A673 (cell line): ENCODE results near the gene MAP4. TPM values are rescaled to one million over a fixed set of nuclear protein-coding genes. Genes with fewer than 3 reads are reported as not detected.

Source experiments
- BruUV-seq: library from RNA; stranded (reverse); fragments of 400-500 nt; replicated peaks from 2 replicates; lab custom pipeline; 2021; lab: Mats Ljungman, UMichigan
- CTCF ChIA-PET: fragments of 300-600 bp; sonication (Branson Sonifier 250); formaldehyde crosslinking; loops from one replicate; lab custom pipeline; 2022; ENCODE audit warnings: antibody characterized with exemption; lab: Charles Lee
- POLR2A ChIA-PET: fragments of 300-600 bp; sonication (Branson Sonifier 250); formaldehyde crosslinking; loops from one replicate; lab custom pipeline; 2022; ENCODE audit warnings: antibody characterized with exemption; ENCODE audit not compliant: low non-redundant PET; lab: Charles Lee
- DNase-seq: peaks from one replicate; pipeline ENCODE4 v3.0.0-alpha.2; 2015; ENCODE audit warnings: low spot score
- H3K27ac ChIP-seq: fragments of 200-600 bp; sonication (generic); 2 replicates; pipeline ENCODE4 v1.5.1; 2016; ENCODE audit warnings: mixed run types, low read depth, mild to moderate bottlenecking, mixed read lengths, antibody characterized with exemption, low read length; ENCODE audit not compliant: poor library complexity, severe bottlenecking
- H3K27me3 ChIP-seq: fragments of 200-600 bp; sonication (generic); replicated peaks from 2 replicates; pipeline ENCODE4 v1.6.1; 2017; ENCODE audit warnings: mixed run types, low read depth, mild to moderate bottlenecking, mixed read lengths, antibody characterized with exemption, low read length; ENCODE audit not compliant: insufficient read depth, poor library complexity
- H3K36me3 ChIP-seq: fragments of 200-600 bp; sonication (generic); 2 replicates; pipeline ENCODE4 v1.6.1; 2016; ENCODE audit warnings: mixed run types, mild to moderate bottlenecking, mixed read lengths, antibody characterized with exemption, low read length; ENCODE audit not compliant: insufficient read depth, poor library complexity, severe bottlenecking
- H3K4me1 ChIP-seq: fragments of 200-600 bp; sonication (generic); 2 replicates; pipeline ENCODE4 v1.6.1; 2017; ENCODE audit warnings: mixed run types, mild to moderate bottlenecking, mixed read lengths, antibody characterized with exemption, low read length; ENCODE audit not compliant: insufficient read depth, poor library complexity, severe bottlenecking
- H3K4me3 ChIP-seq: fragments of 200-600 bp; sonication (generic); 2 replicates; pipeline ENCODE4 v1.5.1; 2016; ENCODE audit warnings: low read depth, mixed run types, mild to moderate bottlenecking, mixed read lengths, low read length; ENCODE audit not compliant: poor library complexity, severe bottlenecking
- H3K9me3 ChIP-seq: fragments of 200-600 bp; sonication (generic); 2 replicates; pipeline ENCODE4 v1.6.1; 2016; ENCODE audit warnings: mixed run types, low read depth, mild to moderate bottlenecking, mixed read lengths, antibody characterized with exemption, low read length; ENCODE audit not compliant: poor library complexity, severe bottlenecking
- EZH2 ChIP-seq: fragments of 200-600 bp; sonication (generic); IDR thresholded peaks from 2 replicates; pipeline ENCODE4 v1.6.1; 2017; ENCODE audit warnings: borderline replicate concordance, low read depth, mild to moderate bottlenecking, mixed read lengths, antibody characterized with exemption, low read length; ENCODE audit not compliant: poor library complexity, severe bottlenecking
- intact Hi-C: fragments of 100-400 bp; cut with micrococcal nuclease; formaldehyde crosslinking; loops from one replicate; pipeline ENCODE4 v1.10.0; 2022; ENCODE audit not compliant: unreplicated experiment
- total RNA-seq: library from RNA; stranded (reverse); gene quantifications from 2 replicates; pipeline ENCODE4 v1.2.3, GENCODE V29; 2021
- TF ChIP-seq, protein P1 (sequence below): fragments of 300-800, 200-600 bp; sonication (generic); conservative IDR thresholded peaks from 2 replicates; pipeline ENCODE4 v1.5.1; 2017; ENCODE audit warnings: low read depth, mild to moderate bottlenecking, antibody characterized with exemption, low read length, moderate library complexity, mixed read lengths

MAP4 gene
- total RNA-seq, 1 experiment from 2014 or later: 105 TPM

DNA sequence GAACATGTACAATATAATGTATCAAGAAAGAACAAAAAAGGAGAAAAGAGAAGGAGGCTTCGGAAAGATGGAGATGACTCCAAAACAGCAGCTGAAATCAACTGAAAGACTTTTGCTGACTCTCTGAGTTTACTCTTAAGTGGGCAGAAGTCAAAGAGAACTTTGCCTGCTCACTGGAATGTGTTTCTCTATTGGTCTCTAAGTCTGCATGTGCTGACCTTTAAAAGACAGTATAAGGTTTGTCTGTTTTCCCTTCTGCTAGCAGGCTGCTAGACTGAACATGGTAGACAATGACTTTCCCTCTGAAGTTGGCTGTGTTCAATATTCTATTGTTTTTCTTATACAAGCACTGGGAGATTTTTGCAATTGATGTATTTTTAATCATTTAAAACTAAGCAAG, 7.2 kb upstream of the MAP4 start:
- no peaks in the 10 kb centered on the region for H3K36me3 ChIP-seq
- POLR2A ChIA-PET: no interaction called here
- H3K4me1 ChIP-seq: no peaks in the 10 kb centered on the region
- H3K27ac ChIP-seq: no peak overlapping the region
- CTCF ChIA-PET: no interaction called here
- TF ChIP-seq, protein P1, sequence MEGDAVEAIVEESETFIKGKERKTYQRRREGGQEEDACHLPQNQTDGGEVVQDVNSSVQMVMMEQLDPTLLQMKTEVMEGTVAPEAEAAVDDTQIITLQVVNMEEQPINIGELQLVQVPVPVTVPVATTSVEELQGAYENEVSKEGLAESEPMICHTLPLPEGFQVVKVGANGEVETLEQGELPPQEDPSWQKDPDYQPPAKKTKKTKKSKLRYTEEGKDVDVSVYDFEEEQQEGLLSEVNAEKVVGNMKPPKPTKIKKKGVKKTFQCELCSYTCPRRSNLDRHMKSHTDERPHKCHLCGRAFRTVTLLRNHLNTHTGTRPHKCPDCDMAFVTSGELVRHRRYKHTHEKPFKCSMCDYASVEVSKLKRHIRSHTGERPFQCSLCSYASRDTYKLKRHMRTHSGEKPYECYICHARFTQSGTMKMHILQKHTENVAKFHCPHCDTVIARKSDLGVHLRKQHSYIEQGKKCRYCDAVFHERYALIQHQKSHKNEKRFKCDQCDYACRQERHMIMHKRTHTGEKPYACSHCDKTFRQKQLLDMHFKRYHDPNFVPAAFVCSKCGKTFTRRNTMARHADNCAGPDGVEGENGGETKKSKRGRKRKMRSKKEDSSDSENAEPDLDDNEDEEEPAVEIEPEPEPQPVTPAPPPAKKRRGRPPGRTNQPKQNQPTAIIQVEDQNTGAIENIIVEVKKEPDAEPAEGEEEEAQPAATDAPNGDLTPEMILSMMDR: no peak
- TF ChIP-seq EZH2: no peak
- BruUV-seq: no TSS peak
- H3K27me3 ChIP-seq: no peaks in the 10 kb centered on the region
- no peak for DNase-seq
- intact Hi-C loops: no loop called here
- H3K4me3 ChIP-seq: no peak overlapping the region
- no peaks in the 10 kb centered on the region for H3K9me3 ChIP-seq

DNA sequence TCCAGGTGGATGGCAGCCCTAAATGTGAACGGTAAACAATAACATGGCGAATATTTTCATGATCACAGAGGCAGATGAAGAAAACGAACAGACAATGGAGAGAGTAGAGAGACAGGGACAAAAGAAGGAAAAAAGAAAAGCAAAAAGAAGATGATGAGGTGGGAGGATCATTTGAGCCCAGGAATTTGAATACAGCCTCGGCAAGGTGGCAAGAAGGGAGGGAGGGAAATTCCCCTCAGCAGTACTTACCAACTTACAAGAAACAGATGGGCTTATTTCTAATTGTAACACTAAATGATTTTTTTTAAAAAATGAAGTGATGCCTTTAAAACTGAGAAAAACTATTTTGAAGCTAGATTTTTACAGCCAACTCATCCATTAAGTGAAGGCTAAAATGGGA, 6.0 kb upstream of the MAP4 start:
- no peaks in the 10 kb centered on the region for H3K9me3 ChIP-seq
- ChIA-PET POLR2A (no interaction called here), CTCF (no interaction called here)
- DNase-seq: no peak
- H3K27me3 ChIP-seq: no peaks in the 10 kb centered on the region
- intact Hi-C loops: no loop called here
- no TSS peak for BruUV-seq
- H3K4me3 ChIP-seq: no peak overlapping the region
- no peak for TF ChIP-seq EZH2
- TF ChIP-seq, protein P1: no peak
- H3K36me3 ChIP-seq: no peaks in the 10 kb centered on the region
- H3K27ac ChIP-seq: no peak overlapping the region
- H3K4me1 ChIP-seq: peaks cover under 1% of the 10 kb centered on the region

DNA sequence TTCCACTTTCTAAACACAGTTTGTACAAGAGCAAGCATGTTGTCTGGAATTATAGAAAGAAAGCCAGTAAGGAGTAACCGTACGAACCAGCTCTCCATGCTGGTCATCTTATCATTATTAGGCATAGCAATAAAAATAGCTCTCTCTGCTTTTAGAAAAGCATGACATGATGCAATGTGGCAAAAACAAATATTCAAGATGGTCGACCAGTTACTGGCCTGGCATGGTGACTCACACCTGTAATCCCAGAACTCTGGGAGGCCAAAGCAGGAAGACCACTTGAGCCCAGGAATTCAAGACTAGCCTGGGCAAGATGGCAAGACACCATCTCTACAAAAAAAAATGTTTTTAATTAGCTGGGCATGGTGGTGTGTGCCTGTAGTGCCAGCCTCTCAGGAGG, 2.6 kb upstream of the MAP4 start:
- no TSS peak for BruUV-seq
- POLR2A ChIA-PET: no interaction called here
- TF ChIP-seq, protein P1: no peak
- no peak for TF ChIP-seq EZH2
- CTCF ChIA-PET: no interaction called here
- peaks cover 30% of the 10 kb centered on the region for H3K4me1 ChIP-seq
- DNase-seq: no peak
- H3K36me3 ChIP-seq: no peaks in the 10 kb centered on the region
- H3K9me3 ChIP-seq: no peaks in the 10 kb centered on the region
- H3K4me3 ChIP-seq: no peak overlapping the region
- no peak overlapping the region for H3K27ac ChIP-seq
- no peaks in the 10 kb centered on the region for H3K27me3 ChIP-seq
- intact Hi-C loops: no loop called here
